Measurements from ENCODE around the gene WDR4.

The WDR4 gene

DNA sequence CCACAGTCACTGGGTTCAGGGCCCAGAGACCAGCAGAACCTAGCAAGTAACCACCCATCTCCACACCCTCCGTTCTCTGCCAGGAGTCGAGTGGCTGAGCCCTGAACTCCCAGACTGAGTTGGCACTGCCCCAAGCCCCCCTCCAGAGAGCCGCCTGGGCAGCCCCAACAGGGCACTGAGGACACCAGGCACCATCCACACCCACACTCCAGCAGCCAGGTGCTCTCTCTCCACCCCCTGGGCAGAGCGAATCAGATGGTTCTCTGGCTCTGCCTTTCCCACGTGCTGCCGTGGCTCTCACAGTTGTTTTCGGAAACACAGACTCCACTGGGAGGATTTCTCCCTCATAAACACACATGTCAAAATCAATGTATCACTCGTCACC, 13.6 kb downstream of the WDR4 start:
- H3K14ac ChIP-seq (ENCODE audit: low read length) = no peak overlapping the region
- H3K4me2 ChIP-seq (ENCODE audit: low read length) = no peak overlapping the region
- H4K91ac ChIP-seq (ENCODE audit: low read depth, low read length) = no peak overlapping the region
- H2BK12ac ChIP-seq (ENCODE audit: low read length) = no peak overlapping the region
- H3K4me3 ChIP-seq (ENCODE audit: low read depth, low read length) = no peak overlapping the region
- H3K27ac ChIP-seq (ENCODE audit: low read depth, low read length) = no peak overlapping the region
- H2BK120ac ChIP-seq (ENCODE audit: insufficient read depth, low read length, poor library complexity) = no peak overlapping the region
- WGBS (ENCODE audit: extremely low coverage, insufficient coverage, insufficient read length) = no CpG with 5 or more reads among the region's 8 CpGs
- H3K9me3 ChIP-seq (ENCODE audit: insufficient read depth, low read depth, low read length) = peaks cover 4% of the 10 kb centered on the region
- no peak overlapping the region for H2BK5ac ChIP-seq (ENCODE audit: low read depth, low read length, poor library complexity)
- H3K9ac ChIP-seq (ENCODE audit: low read length) = no peak overlapping the region
- no peaks in the 10 kb centered on the region for H3K79me2 ChIP-seq (ENCODE audit: control insufficient read depth, insufficient read depth, low read length, poor library complexity)
- no peak overlapping the region for H2AK5ac ChIP-seq (ENCODE audit: low read length)
- no peak overlapping the region for H4K8ac ChIP-seq (ENCODE audit: low read depth, low read length)
- no peak overlapping the region for H3K23ac ChIP-seq (ENCODE audit: low read length)
- H2AFZ ChIP-seq (ENCODE audit: insufficient read depth, low read length, poor library complexity) = no peak overlapping the region
- H4K12ac ChIP-seq (ENCODE audit: low read depth, low read length) = no peak overlapping the region
- H3K4ac ChIP-seq (ENCODE audit: low read depth, low read length) = peak overlapping the region; percentile 30
- H3K79me1 ChIP-seq (ENCODE audit: low read length) = no peaks in the 10 kb centered on the region
- peaks cover 57 to 67% of the 10 kb centered on the region in 2 experiments for H3K36me3 ChIP-seq (ENCODE audit: control insufficient read depth in 1 of 2, insufficient read depth in 2 of 2, low read length in 2 of 2)
- H3K18ac ChIP-seq (ENCODE audit: low read length) = no peak overlapping the region
- H3K4me1 ChIP-seq (ENCODE audit: control insufficient read depth in 1 of 2, insufficient read depth in 2 of 2, low read length in 2 of 2) = no peaks in the 10 kb centered on the region
- no peak for DNase-seq
- H3K27me3 ChIP-seq (ENCODE audit: insufficient read depth, low read length) = no peaks in the 10 kb centered on the region

GRCh38 chr21:42864815-42865775, 14.2 kb downstream of the WDR4 start:
- peaks cover 6% of the 10 kb centered on the region for H3K9me3 ChIP-seq (ENCODE audit: insufficient read depth, low read depth, low read length)
- H3K4me1 ChIP-seq (ENCODE audit: control insufficient read depth in 1 of 2, insufficient read depth in 2 of 2, low read length in 2 of 2) = no peaks in the 10 kb centered on the region
- H3K4ac ChIP-seq (ENCODE audit: low read depth, low read length) = no peak overlapping the region
- no peak overlapping the region for H2BK12ac ChIP-seq (ENCODE audit: low read length)
- H2BK5ac ChIP-seq (ENCODE audit: low read depth, low read length, poor library complexity) = no peak overlapping the region
- no peak overlapping the region for H3K4me2 ChIP-seq (ENCODE audit: low read length)
- H3K23ac ChIP-seq (ENCODE audit: low read length) = no peak overlapping the region
- H3K79me1 ChIP-seq (ENCODE audit: low read length) = no peaks in the 10 kb centered on the region
- H3K4me3 ChIP-seq (ENCODE audit: low read depth, low read length) = no peak overlapping the region
- WGBS (ENCODE audit: extremely low coverage, insufficient coverage, insufficient read length) = no CpG with 5 or more reads among the region's 26 CpGs
- H4K12ac ChIP-seq (ENCODE audit: low read depth, low read length) = no peak overlapping the region
- H3K18ac ChIP-seq (ENCODE audit: low read length) = no peak overlapping the region
- DNase-seq = no peak
- no peak overlapping the region for H4K8ac ChIP-seq (ENCODE audit: low read depth, low read length)
- H3K27ac ChIP-seq (ENCODE audit: low read depth, low read length) = no peak overlapping the region
- no peak overlapping the region for H3K14ac ChIP-seq (ENCODE audit: low read length)
- H4K91ac ChIP-seq (ENCODE audit: low read depth, low read length) = no peak overlapping the region
- no peak overlapping the region for H3K9ac ChIP-seq (ENCODE audit: low read length)
- H3K27me3 ChIP-seq (ENCODE audit: insufficient read depth, low read length) = no peaks in the 10 kb centered on the region
- no peak overlapping the region for H2AFZ ChIP-seq (ENCODE audit: insufficient read depth, low read length, poor library complexity)
- peaks cover 63 to 70% of the 10 kb centered on the region in 2 experiments for H3K36me3 ChIP-seq (ENCODE audit: control insufficient read depth in 1 of 2, insufficient read depth in 2 of 2, low read length in 2 of 2)
- no peak overlapping the region for H2AK5ac ChIP-seq (ENCODE audit: low read length)
- no peaks in the 10 kb centered on the region for H3K79me2 ChIP-seq (ENCODE audit: control insufficient read depth, insufficient read depth, low read length, poor library complexity)
- H2BK120ac ChIP-seq (ENCODE audit: insufficient read depth, low read length, poor library complexity) = no peak overlapping the region

- no peak overlapping the region for H2AFZ ChIP-seq (ENCODE audit: insufficient read depth, low read length, poor library complexity)
- no peak overlapping the region for H3K27ac ChIP-seq (ENCODE audit: low read depth, low read length)
- no peaks in the 10 kb centered on the region for H3K79me2 ChIP-seq (ENCODE audit: control insufficient read depth, insufficient read depth, low read length, poor library complexity)
- no peak overlapping the region for H4K12ac ChIP-seq (ENCODE audit: low read depth, low read length)
- H3K4me1 ChIP-seq (ENCODE audit: control insufficient read depth in 1 of 2, insufficient read depth in 2 of 2, low read length in 2 of 2) = no peaks in the 10 kb centered on the region
- no peak overlapping the region for H2AK5ac ChIP-seq (ENCODE audit: low read length)
- no peaks in the 10 kb centered on the region for H3K27me3 ChIP-seq (ENCODE audit: insufficient read depth, low read length)
- H3K9ac ChIP-seq (ENCODE audit: low read length) = no peak overlapping the region
- H3K18ac ChIP-seq (ENCODE audit: low read length) = no peak overlapping the region
- WGBS (ENCODE audit: extremely low coverage, insufficient coverage, insufficient read length) = no CpG with 5 or more reads among the region's 14 CpGs
- H2BK12ac ChIP-seq (ENCODE audit: low read length) = no peak overlapping the region
- H3K4me2 ChIP-seq (ENCODE audit: low read length) = no peak overlapping the region
- no peak overlapping the region for H3K4ac ChIP-seq (ENCODE audit: low read depth, low read length)
- no peak overlapping the region for H3K23ac ChIP-seq (ENCODE audit: low read length)
- peaks cover 6% of the 10 kb centered on the region for H3K9me3 ChIP-seq (ENCODE audit: insufficient read depth, low read depth, low read length)
- no peak overlapping the region for H2BK120ac ChIP-seq (ENCODE audit: insufficient read depth, low read length, poor library complexity)
- H2BK5ac ChIP-seq (ENCODE audit: low read depth, low read length, poor library complexity) = no peak overlapping the region
- DNase-seq = no peak
- no peaks in the 10 kb centered on the region for H3K79me1 ChIP-seq (ENCODE audit: low read length)
- H3K36me3 ChIP-seq (ENCODE audit: control insufficient read depth in 1 of 2, insufficient read depth in 2 of 2, low read length in 2 of 2) = peaks cover 68 to 74% of the 10 kb centered on the region in 2 experiments
- H4K8ac ChIP-seq (ENCODE audit: low read depth, low read length) = no peak overlapping the region
- no peak overlapping the region for H3K14ac ChIP-seq (ENCODE audit: low read length)
- H3K4me3 ChIP-seq (ENCODE audit: low read depth, low read length) = no peak overlapping the region
- no peak overlapping the region for H4K91ac ChIP-seq (ENCODE audit: low read depth, low read length)
These were observed 15.1 kb downstream of the WDR4 start for GRCh38 chr21:42864286-42864685.

GRCh38 chr21:42863504-42863870, 15.9 kb downstream of the WDR4 start:
- WGBS (ENCODE audit: extremely low coverage, insufficient coverage, insufficient read length) = no CpG with 5 or more reads among the region's 13 CpGs
- no peak overlapping the region for H2AK5ac ChIP-seq (ENCODE audit: low read length)
- H3K27ac ChIP-seq (ENCODE audit: low read depth, low read length) = no peak overlapping the region

More at GRCh38 chr21:42863504-42863870, 15.9 kb downstream of the WDR4 start:
- Histone ChIP-seq H2AFZ (ENCODE audit: insufficient read depth, low read length, poor library complexity) (no peak overlapping the region), H2BK120ac (ENCODE audit: insufficient read depth, low read length, poor library complexity) (no peak overlapping the region), H3K4me1 (ENCODE audit: control insufficient read depth in 1 of 2, insufficient read depth in 2 of 2, low read length in 2 of 2) (no peaks in the 10 kb centered on the region), H3K36me3 (ENCODE audit: control insufficient read depth in 1 of 2, insufficient read depth in 2 of 2, low read length in 2 of 2) (peaks cover 68 to 73% of the 10 kb centered on the region in 2 experiments), H3K79me2 (ENCODE audit: control insufficient read depth, insufficient read depth, low read length, poor library complexity) (no peaks in the 10 kb centered on the region), H3K14ac (ENCODE audit: low read length) (no peak overlapping the region), H3K4me3 (ENCODE audit: low read depth, low read length) (no peak overlapping the region), H3K23ac (ENCODE audit: low read length) (no peak overlapping the region), H3K79me1 (ENCODE audit: low read length) (no peaks in the 10 kb centered on the region), H3K4me2 (ENCODE audit: low read length) (no peak overlapping the region), H3K4ac (ENCODE audit: low read depth, low read length) (peak overlapping the region; percentile 15), H4K8ac (ENCODE audit: low read depth, low read length) (no peak overlapping the region), H2BK12ac (ENCODE audit: low read length) (no peak overlapping the region), H4K12ac (ENCODE audit: low read depth, low read length) (no peak overlapping the region), H3K9me3 (ENCODE audit: insufficient read depth, low read depth, low read length) (peaks cover 6% of the 10 kb centered on the region), H3K27me3 (ENCODE audit: insufficient read depth, low read length) (no peaks in the 10 kb centered on the region), H3K9ac (ENCODE audit: low read length) (no peak overlapping the region), H2BK5ac (ENCODE audit: low read depth, low read length, poor library complexity) (no peak overlapping the region), H4K91ac (ENCODE audit: low read depth, low read length) (no peak overlapping the region), H3K18ac (ENCODE audit: low read length) (no peak overlapping the region)
- DNase-seq = no peak

Data from trophoblast cell (in vitro differentiated cells and primary cell).